ENCODE results near the gene GJC2.

DNA sequence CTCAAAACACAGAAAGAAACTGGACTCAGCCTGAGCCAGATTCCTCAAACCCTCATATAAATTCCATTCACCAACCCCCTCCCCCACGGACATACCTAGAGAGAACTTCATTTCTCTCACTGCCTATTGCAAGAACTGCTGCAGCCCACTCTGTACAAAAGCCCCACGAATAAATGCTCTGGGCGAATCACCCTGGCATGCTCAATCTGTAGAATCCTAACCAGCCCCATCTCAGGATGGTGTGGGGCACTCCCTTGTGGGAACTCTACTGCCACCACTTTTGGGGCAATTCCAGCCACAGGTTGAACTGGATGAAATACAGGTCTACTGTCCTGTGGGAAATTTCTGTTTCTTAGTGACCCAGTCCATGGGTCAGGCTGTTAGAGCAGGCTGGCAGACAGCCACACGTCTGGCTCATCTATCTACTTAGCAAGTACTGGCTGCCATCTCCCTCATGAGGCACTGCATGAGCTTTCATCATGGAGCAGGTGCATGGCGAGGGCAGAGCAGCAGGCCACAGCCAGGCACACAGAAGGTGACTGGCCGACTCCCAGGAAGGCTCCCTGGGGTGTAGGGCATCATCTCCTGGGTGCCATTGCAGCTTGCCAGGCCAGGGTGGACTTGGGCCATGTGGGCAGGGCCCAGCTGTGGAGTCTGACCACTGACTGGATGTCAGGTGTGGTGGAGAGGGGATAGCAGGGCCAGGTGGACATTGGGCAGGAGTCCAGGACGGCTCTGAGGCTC is 45.0 kb upstream of the GJC2 start:
- TF ChIP-seq POLR2AphosphoS5 (IDR thresholded peaks at IDR 0.05; ENCODE audit: low read length) (no peak), SP1 (IDR thresholded peaks at IDR 0.05; ENCODE audit: low read depth, low read length) (no peak), ASH2L (IDR thresholded peaks at IDR 0.05; ENCODE audit: borderline replicate concordance, low read depth) (no peak), ZBED1 (IDR thresholded peaks at IDR 0.05; ENCODE audit: borderline replicate concordance) (no peak)
- TF ChIP-seq, protein P1, sequence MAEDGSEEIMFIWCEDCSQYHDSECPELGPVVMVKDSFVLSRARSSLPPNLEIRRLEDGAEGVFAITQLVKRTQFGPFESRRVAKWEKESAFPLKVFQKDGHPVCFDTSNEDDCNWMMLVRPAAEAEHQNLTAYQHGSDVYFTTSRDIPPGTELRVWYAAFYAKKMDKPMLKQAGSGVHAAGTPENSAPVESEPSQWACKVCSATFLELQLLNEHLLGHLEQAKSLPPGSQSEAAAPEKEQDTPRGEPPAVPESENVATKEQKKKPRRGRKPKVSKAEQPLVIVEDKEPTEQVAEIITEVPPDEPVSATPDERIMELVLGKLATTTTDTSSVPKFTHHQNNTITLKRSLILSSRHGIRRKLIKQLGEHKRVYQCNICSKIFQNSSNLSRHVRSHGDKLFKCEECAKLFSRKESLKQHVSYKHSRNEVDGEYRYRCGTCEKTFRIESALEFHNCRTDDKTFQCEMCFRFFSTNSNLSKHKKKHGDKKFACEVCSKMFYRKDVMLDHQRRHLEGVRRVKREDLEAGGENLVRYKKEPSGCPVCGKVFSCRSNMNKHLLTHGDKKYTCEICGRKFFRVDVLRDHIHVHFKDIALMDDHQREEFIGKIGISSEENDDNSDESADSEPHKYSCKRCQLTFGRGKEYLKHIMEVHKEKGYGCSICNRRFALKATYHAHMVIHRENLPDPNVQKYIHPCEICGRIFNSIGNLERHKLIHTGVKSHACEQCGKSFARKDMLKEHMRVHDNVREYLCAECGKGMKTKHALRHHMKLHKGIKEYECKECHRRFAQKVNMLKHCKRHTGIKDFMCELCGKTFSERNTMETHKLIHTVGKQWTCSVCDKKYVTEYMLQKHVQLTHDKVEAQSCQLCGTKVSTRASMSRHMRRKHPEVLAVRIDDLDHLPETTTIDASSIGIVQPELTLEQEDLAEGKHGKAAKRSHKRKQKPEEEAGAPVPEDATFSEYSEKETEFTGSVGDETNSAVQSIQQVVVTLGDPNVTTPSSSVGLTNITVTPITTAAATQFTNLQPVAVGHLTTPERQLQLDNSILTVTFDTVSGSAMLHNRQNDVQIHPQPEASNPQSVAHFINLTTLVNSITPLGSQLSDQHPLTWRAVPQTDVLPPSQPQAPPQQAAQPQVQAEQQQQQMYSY (CRISPR knock-in tag; IDR thresholded peaks at IDR 0.05), result no peak
- TF ChIP-seq, protein P2, sequence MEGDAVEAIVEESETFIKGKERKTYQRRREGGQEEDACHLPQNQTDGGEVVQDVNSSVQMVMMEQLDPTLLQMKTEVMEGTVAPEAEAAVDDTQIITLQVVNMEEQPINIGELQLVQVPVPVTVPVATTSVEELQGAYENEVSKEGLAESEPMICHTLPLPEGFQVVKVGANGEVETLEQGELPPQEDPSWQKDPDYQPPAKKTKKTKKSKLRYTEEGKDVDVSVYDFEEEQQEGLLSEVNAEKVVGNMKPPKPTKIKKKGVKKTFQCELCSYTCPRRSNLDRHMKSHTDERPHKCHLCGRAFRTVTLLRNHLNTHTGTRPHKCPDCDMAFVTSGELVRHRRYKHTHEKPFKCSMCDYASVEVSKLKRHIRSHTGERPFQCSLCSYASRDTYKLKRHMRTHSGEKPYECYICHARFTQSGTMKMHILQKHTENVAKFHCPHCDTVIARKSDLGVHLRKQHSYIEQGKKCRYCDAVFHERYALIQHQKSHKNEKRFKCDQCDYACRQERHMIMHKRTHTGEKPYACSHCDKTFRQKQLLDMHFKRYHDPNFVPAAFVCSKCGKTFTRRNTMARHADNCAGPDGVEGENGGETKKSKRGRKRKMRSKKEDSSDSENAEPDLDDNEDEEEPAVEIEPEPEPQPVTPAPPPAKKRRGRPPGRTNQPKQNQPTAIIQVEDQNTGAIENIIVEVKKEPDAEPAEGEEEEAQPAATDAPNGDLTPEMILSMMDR (IDR thresholded peaks at IDR 0.05 in 2 of 3, conservative IDR thresholded peaks at IDR 0.05 in 1 of 3; ENCODE audit: control insufficient read depth in 2 of 3, extremely low read depth in 1 of 3, insufficient read depth in 1 of 3, low read depth in 3 of 3, low read length in 3 of 3), result no peak
